Upper lobe of left lung (tissue), 6 donors: Measurements from ENCODE around the gene FGGY. TPM values are rescaled to one million over a fixed set of nuclear protein-coding genes. Genes with fewer than 3 reads are reported as not detected.

Source experiments
- ATAC-seq, 2 donors: fragments of 200-7000 bp; cut with Tn5 transposase; one replicate each; pipeline ENCODE4 v1.9.1; 2022; ENCODE audit warnings: mild to moderate bottlenecking in 2 of 2, moderate library complexity in 2 of 2; ENCODE audit not compliant: low FRiP score in 2 of 2
- DNase-seq, 2 donors: peaks; one replicate each; pipeline ENCODE4 v3.0.0-alpha.2; 2019 to 2020
- H3K27ac ChIP-seq, 4 donors: fragments of 200-600 bp; sonication (generic); one replicate each; pipeline ENCODE4 v1.5.1; 2016 to 2019
- H3K27me3 ChIP-seq, 4 donors: fragments of 200-600 bp; sonication (generic); one replicate each; pipeline ENCODE4 v1.5.1; 2017 to 2019
- H3K36me3 ChIP-seq, 4 donors: fragments of 200-600 bp; sonication (generic); one replicate each; pipeline ENCODE4 v1.5.1; 2016 to 2019
- H3K4me1 ChIP-seq, 4 donors: fragments of 200-600 bp; sonication (generic); one replicate each; pipeline ENCODE4 v1.5.1; 2018 to 2019
- H3K4me3 ChIP-seq, 4 donors: fragments of 200-600 bp; sonication (generic); one replicate each; pipeline ENCODE4 v1.5.1; 2017 to 2019; ENCODE audit warnings: mild to moderate bottlenecking in 2 of 4, moderate library complexity in 1 of 4
- H3K9me3 ChIP-seq, 4 donors: fragments of 200-600 bp; sonication (generic); one replicate each; pipeline ENCODE4 v1.5.1; 2018 to 2019
- EP300 ChIP-seq, 4 donors: sonication (generic); formaldehyde crosslinking; IDR thresholded peaks; one replicate each; pipeline ENCODE4 v1.5.1; 2017; ENCODE audit warnings: antibody characterized with exemption in 4 of 4, control low read depth in 2 of 4
- POLR2A ChIP-seq, 4 donors: fragments of 450-650 bp; IDR thresholded peaks; one replicate each; pipeline ENCODE4 v1.5.1; 2016 to 2017; ENCODE audit warnings: antibody characterized with exemption in 4 of 4, mild to moderate bottlenecking in 2 of 4
- POLR2AphosphoS5 ChIP-seq, 2 donors: sonication (generic); formaldehyde crosslinking; IDR thresholded peaks; one replicate each; pipeline ENCODE4 v1.5.1; 2017; ENCODE audit warnings: antibody characterized with exemption in 2 of 2
- small RNA-seq, 4 donors: library from RNA; depleted of rRNA; stranded (forward); fragments of <200 nt; gene quantifications; one replicate each; pipeline ENCODE3, GENCODE V24; 2016
- total RNA-seq, 6 donors: library from RNA; depleted of rRNA in 4 of 6; stranded (reverse); fragments of >200 nt in 4 of 6; gene quantifications; one replicate each; pipeline versions ENCODE4 v1.1.0 to v1.2.1, GENCODE V29; 2016 to 2021
- TF ChIP-seq, protein P1 (sequence below), 6 experiments: fragments of 450-650 bp in 4 of 6; fragments of 200-600 bp in 2 of 6; sonication (generic) in 2 of 6; IDR thresholded peaks; one replicate each; pipeline ENCODE4 v1.5.1; 2016 to 2019; ENCODE audit warnings: antibody characterized with exemption in 6 of 6
- donor health status: DM: no; HTN: no; CAD: no; lungs with moderate emphysema.
- donor health status: DM: no; HTN: yes; CAD: no; lungs with severe emphysema.

Gene FGGY
- total RNA-seq, 6 donors from 2014 or later = 11.8 to 51.3 (median 22.6) TPM

DNA sequence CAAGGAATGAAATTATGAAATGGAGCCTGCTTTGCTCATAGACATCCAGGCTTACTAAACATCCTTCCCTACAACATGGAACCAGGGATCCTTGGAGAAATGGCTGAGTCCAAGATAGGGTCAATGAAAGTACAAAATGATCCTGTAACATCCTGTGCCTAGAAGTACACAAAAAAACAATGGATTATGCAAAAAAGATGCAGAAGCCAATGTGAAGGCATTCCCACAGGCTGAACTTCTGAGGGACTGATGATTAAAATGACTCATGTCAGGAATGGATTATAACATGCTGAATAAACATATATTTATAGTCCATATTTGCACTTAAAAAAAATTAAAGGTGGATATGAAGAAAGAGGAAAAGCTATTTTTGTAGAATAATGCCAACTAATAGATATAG lies 507.4 kb downstream of the FGGY start:
- DNase-seq = no peak
- ATAC-seq = no peak
- Histone ChIP-seq H3K4me3 (no peak overlapping the region), H3K9me3 (no peaks in the 10 kb centered on the region), H3K27ac (no peak overlapping the region), H3K27me3 (no peaks in the 10 kb centered on the region), H3K36me3 (no peaks in the 10 kb centered on the region), H3K4me1 (no peaks in the 10 kb centered on the region)
- TF ChIP-seq EP300 (IDR thresholded peaks at IDR 0.05) (no peak), POLR2AphosphoS5 (IDR thresholded peaks at IDR 0.05) (no peak), POLR2A (IDR thresholded peaks at IDR 0.05) (no peak)
- TF ChIP-seq, protein P1, sequence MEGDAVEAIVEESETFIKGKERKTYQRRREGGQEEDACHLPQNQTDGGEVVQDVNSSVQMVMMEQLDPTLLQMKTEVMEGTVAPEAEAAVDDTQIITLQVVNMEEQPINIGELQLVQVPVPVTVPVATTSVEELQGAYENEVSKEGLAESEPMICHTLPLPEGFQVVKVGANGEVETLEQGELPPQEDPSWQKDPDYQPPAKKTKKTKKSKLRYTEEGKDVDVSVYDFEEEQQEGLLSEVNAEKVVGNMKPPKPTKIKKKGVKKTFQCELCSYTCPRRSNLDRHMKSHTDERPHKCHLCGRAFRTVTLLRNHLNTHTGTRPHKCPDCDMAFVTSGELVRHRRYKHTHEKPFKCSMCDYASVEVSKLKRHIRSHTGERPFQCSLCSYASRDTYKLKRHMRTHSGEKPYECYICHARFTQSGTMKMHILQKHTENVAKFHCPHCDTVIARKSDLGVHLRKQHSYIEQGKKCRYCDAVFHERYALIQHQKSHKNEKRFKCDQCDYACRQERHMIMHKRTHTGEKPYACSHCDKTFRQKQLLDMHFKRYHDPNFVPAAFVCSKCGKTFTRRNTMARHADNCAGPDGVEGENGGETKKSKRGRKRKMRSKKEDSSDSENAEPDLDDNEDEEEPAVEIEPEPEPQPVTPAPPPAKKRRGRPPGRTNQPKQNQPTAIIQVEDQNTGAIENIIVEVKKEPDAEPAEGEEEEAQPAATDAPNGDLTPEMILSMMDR (IDR thresholded peaks at IDR 0.05) = no peak

DNA sequence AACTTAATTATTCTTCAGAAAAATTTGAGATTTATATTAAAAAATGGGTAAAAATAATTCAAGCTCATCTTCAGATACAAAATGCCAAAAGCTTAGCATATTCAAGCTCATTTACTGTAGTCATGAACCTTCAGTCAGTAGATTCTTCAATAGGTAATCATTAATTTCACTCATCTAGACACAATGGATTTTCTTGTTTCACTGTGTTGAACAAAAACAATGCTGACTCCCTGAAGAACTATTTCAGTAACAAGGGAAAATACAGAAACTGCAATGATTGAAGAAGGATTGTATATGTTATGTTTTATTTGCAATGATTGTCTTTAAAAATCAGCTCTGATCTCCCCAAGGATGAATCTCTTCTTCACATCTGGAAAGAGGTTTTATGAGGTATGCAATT lies 508.7 kb downstream of the FGGY start:
- Histone ChIP-seq H3K4me3 (no peak overlapping the region), H3K27me3 (no peaks in the 10 kb centered on the region), H3K36me3 (no peaks in the 10 kb centered on the region), H3K4me1 (no peaks in the 10 kb centered on the region), H3K27ac (no peak overlapping the region), H3K9me3 (no peaks in the 10 kb centered on the region)
- DNase-seq = no peak
- ATAC-seq = no peak
- TF ChIP-seq POLR2A (IDR thresholded peaks at IDR 0.05) (no peak), EP300 (IDR thresholded peaks at IDR 0.05) (no peak), POLR2AphosphoS5 (IDR thresholded peaks at IDR 0.05) (no peak)
- TF ChIP-seq, protein P1 (IDR thresholded peaks at IDR 0.05) = no peak

Small RNAs within 50 kb of the gene (small RNA-seq; reads per million reads assigned to genes)
- 0 to 0.12 (median 0) reads per million in 4 donors for gene MIR4711
